Upper lobe of left lung (tissue), 6 donors: ENCODE measurements around the gene SLC25A41. TPM values are rescaled to one million over a fixed set of nuclear protein-coding genes. Genes with fewer than 3 reads are reported as not detected.

Experiments used
- ATAC-seq, 2 donors: fragments of 200-7000 bp; cut with Tn5 transposase; one replicate each; pipeline ENCODE4 v1.9.1; 2022; ENCODE audit warnings: mild to moderate bottlenecking in 2 of 2, moderate library complexity in 2 of 2; ENCODE audit not compliant: low FRiP score in 2 of 2
- DNase-seq, 2 donors: peaks; one replicate each; pipeline ENCODE4 v3.0.0-alpha.2; 2019 to 2020
- H3K27ac ChIP-seq, 4 donors: fragments of 200-600 bp; sonication (generic); one replicate each; pipeline ENCODE4 v1.5.1; 2016 to 2019
- H3K27me3 ChIP-seq, 4 donors: fragments of 200-600 bp; sonication (generic); one replicate each; pipeline ENCODE4 v1.5.1; 2017 to 2019
- H3K36me3 ChIP-seq, 4 donors: fragments of 200-600 bp; sonication (generic); one replicate each; pipeline ENCODE4 v1.5.1; 2016 to 2019
- H3K4me1 ChIP-seq, 4 donors: fragments of 200-600 bp; sonication (generic); one replicate each; pipeline ENCODE4 v1.5.1; 2018 to 2019
- H3K4me3 ChIP-seq, 4 donors: fragments of 200-600 bp; sonication (generic); one replicate each; pipeline ENCODE4 v1.5.1; 2017 to 2019; ENCODE audit warnings: mild to moderate bottlenecking in 2 of 4, moderate library complexity in 1 of 4
- H3K9me3 ChIP-seq, 4 donors: fragments of 200-600 bp; sonication (generic); one replicate each; pipeline ENCODE4 v1.5.1; 2018 to 2019
- CTCF ChIP-seq, 6 experiments: fragments of 450-650 bp in 4 of 6; fragments of 200-600 bp in 2 of 6; sonication (generic) in 2 of 6; IDR thresholded peaks; one replicate each; pipeline ENCODE4 v1.5.1; 2016 to 2019; ENCODE audit warnings: antibody characterized with exemption in 6 of 6
- EP300 ChIP-seq, 4 donors: sonication (generic); formaldehyde crosslinking; IDR thresholded peaks; one replicate each; pipeline ENCODE4 v1.5.1; 2017; ENCODE audit warnings: antibody characterized with exemption in 4 of 4, control low read depth in 2 of 4
- POLR2A ChIP-seq, 4 donors: fragments of 450-650 bp; IDR thresholded peaks; one replicate each; pipeline ENCODE4 v1.5.1; 2016 to 2017; ENCODE audit warnings: antibody characterized with exemption in 4 of 4, mild to moderate bottlenecking in 2 of 4
- POLR2AphosphoS5 ChIP-seq, 2 donors: sonication (generic); formaldehyde crosslinking; IDR thresholded peaks; one replicate each; pipeline ENCODE4 v1.5.1; 2017; ENCODE audit warnings: antibody characterized with exemption in 2 of 2
- WGBS, 2 donors: methylation state at CpG; one replicate each; pipeline ENCODE4 v1.1.5; 2017 to 2018; 5-methylcytosine and 5-hydroxymethylcytosine counted together
- total RNA-seq, 6 donors: library from RNA; depleted of rRNA in 4 of 6; stranded (reverse); fragments of >200 nt in 4 of 6; gene quantifications; one replicate each; pipeline versions ENCODE4 v1.1.0 to v1.2.1, GENCODE V29; 2016 to 2021
- donor health status: DM: no; HTN: no; CAD: no; lungs with moderate emphysema.
- donor health status: DM: no; HTN: yes; CAD: no; lungs with severe emphysema.

SLC25A41 gene
- total RNA-seq, 6 donors from 2014 or later = 0.24 to 0.49 TPM; not detected in 4

GRCh38 chr19:6465006-6465405 lies 31.4 kb upstream of the SLC25A41 start:
- no peak for ATAC-seq
- peak overlapping the region in 3 of 4 donors; percentile 51 to 69 (median 52) for H3K4me3 ChIP-seq
- WGBS, 2 donors = 45 to 55% methylated on average over 9 of the region's 9 CpGs
- peaks cover 0 to 9% (median 4%) of the 10 kb centered on the region in 4 donors for H3K27me3 ChIP-seq
- H3K36me3 ChIP-seq = peaks cover 0 to 16% (median 2%) of the 10 kb centered on the region in 4 donors
- H3K4me1 ChIP-seq = peaks cover 0 to 8% (median 4%) of the 10 kb centered on the region in 4 donors
- H3K9me3 ChIP-seq = no peaks in the 10 kb centered on the region
- no peak for TF ChIP-seq EP300 (IDR thresholded peaks at IDR 0.05)
- TF ChIP-seq POLR2A (IDR thresholded peaks at IDR 0.05) = no peak
- TF ChIP-seq CTCF (IDR thresholded peaks at IDR 0.05) = no peak
- TF ChIP-seq POLR2AphosphoS5 (IDR thresholded peaks at IDR 0.05) = no peak
- peak overlapping the region in 3 of 4 donors; percentile 69 to 88 (median 74) for H3K27ac ChIP-seq
- DNase-seq = peak in 1 of 2 donors; percentile 69

GRCh38 chr19:6464070-6464873 lies 30.7 kb upstream of the SLC25A41 start, which contains the start of gene CRB3:
Gene CRB3, plus strand, starts transcription at chr19:6464271. Its CDS starts 431 bp downstream, at chr19:6464702.
- peak in 1 of 2 donors; percentile 54 for ATAC-seq
- 8 to 11% methylated on average over 25 to 43 of the region's 65 CpGs for WGBS, 2 donors
- H3K27ac ChIP-seq = peak within 1 kb of the TSS; percentile 69 to 88 (median 78)

GRCh38 chr19:6460099-6460884 lies 26.7 kb upstream of the SLC25A41 start:
- Histone ChIP-seq H3K27ac (peak overlapping the region; percentile 77 to 91 (median 84)), H3K4me3 (peak overlapping the region; percentile 80 to 90 (median 84)), H3K36me3 (peaks cover 0 to 9% (median 0%) of the 10 kb centered on the region in 4 donors), H3K27me3 (peaks cover 0 to 16% (median 4%) of the 10 kb centered on the region in 4 donors), H3K4me1 (peaks cover 5 to 23% (median 13%) of the 10 kb centered on the region in 4 donors), H3K9me3 (no peaks in the 10 kb centered on the region)
- peak; percentile 95 to 97 for DNase-seq
- peak; percentile 94 to 97 for ATAC-seq
- 1 to 2% methylated on average over 25 to 57 of the region's 57 CpGs for WGBS, 2 donors
- TF ChIP-seq POLR2AphosphoS5 (IDR thresholded peaks at IDR 0.05) = peak in 1 of 2 donors; percentile 64
- peak; percentile 49 to 83 (median 80) for TF ChIP-seq CTCF (IDR thresholded peaks at IDR 0.05)
- TF ChIP-seq EP300 (IDR thresholded peaks at IDR 0.05) = no peak
- TF ChIP-seq POLR2A (IDR thresholded peaks at IDR 0.05) = peak in 3 of 4 donors; percentile 27 to 72 (median 50)

More at GRCh38 chr19:6464070-6464873, 30.7 kb upstream of the SLC25A41 start, which contains the start of gene CRB3:
- TF ChIP-seq POLR2A (IDR thresholded peaks at IDR 0.05) (peak in 3 of 4 donors; percentile 38 to 80 (median 43)), CTCF (IDR thresholded peaks at IDR 0.05) (peak in 1 of 6 experiments; percentile 10), POLR2AphosphoS5 (IDR thresholded peaks at IDR 0.05) (peak in 1 of 2 donors; percentile 59), EP300 (IDR thresholded peaks at IDR 0.05) (no peak)
- Histone ChIP-seq H3K4me1 (peaks cover 0 to 15% (median 5%) of the 10 kb centered on the region in 4 donors), H3K36me3 (peaks cover 0 to 16% (median 2%) of the 10 kb centered on the region in 4 donors), H3K9me3 (no peaks in the 10 kb centered on the region), H3K27me3 (peaks cover 0 to 13% (median 4%) of the 10 kb centered on the region in 4 donors), H3K4me3 (peak within 1 kb of the TSS; percentile 34 to 69 (median 52))
- DNase-seq = peak; percentile 94 to 95

- 0 to 4% methylated on average over 11 to 25 of the region's 70 CpGs for WGBS, 2 donors
- TF ChIP-seq CTCF (IDR thresholded peaks at IDR 0.05) (no peak), POLR2AphosphoS5 (IDR thresholded peaks at IDR 0.05) (peak in 1 of 2 donors; percentile 4), EP300 (IDR thresholded peaks at IDR 0.05) (no peak), POLR2A (IDR thresholded peaks at IDR 0.05) (peak in 1 of 4 donors; percentile 28)
- H3K9me3 ChIP-seq = peaks cover 0 to under 1% (median 0%) of the 10 kb centered on the region in 4 donors
- peak within 1 kb of the TSS; percentile 80 to 90 (median 84) for H3K4me3 ChIP-seq
- ATAC-seq (peak; percentile 79 to 80), DNase-seq (peak; percentile 67 to 93)
- H3K36me3 ChIP-seq = peaks cover 0 to 14% (median 2%) of the 10 kb centered on the region in 4 donors
- peaks cover 5 to 23% (median 12%) of the 10 kb centered on the region in 4 donors for H3K4me1 ChIP-seq
- peak within 1 kb of the TSS; percentile 77 to 91 (median 84) for H3K27ac ChIP-seq
- peaks cover 0 to 14% (median 4%) of the 10 kb centered on the region in 4 donors for H3K27me3 ChIP-seq
Observed at GRCh38 chr19:6459262-6460098, 25.9 kb upstream of the SLC25A41 start, which contains the start of gene SLC25A23. Gene SLC25A23, minus strand, starts transcription at chr19:6459792. Its CDS starts 164 bp downstream, at chr19:6459628.
